ENCODE measurements around the gene LRMDA.

- TF ChIP-seq POLR2AphosphoS5 (IDR thresholded peaks at IDR 0.05; ENCODE audit: low read length) (no peak), SMARCA5 (IDR thresholded peaks at IDR 0.05) (no peak), CTCF (IDR thresholded peaks at IDR 0.05 in 2 of 3, conservative IDR thresholded peaks at IDR 0.05 in 1 of 3; ENCODE audit: control insufficient read depth in 2 of 3, extremely low read depth in 1 of 3, insufficient read depth in 1 of 3, low read depth in 3 of 3, low read length in 3 of 3) (no peak), ESRRA (IDR thresholded peaks at IDR 0.05; ENCODE audit: low read length) (no peak), SIX5 (IDR thresholded peaks at IDR 0.05; ENCODE audit: low read depth, low read length, severe bottlenecking) (no peak), EP300 (IDR thresholded peaks at IDR 0.05; ENCODE audit: borderline replicate concordance in 1 of 2, control insufficient read depth in 1 of 2, low read depth in 2 of 2, low read length in 2 of 2) (no peak), EZH2 (IDR thresholded peaks at IDR 0.05; ENCODE audit: borderline replicate concordance, control insufficient read depth, low read depth, low read length) (no peak), NFYA (IDR thresholded peaks at IDR 0.05; ENCODE audit: borderline replicate concordance, low read depth, low read length) (no peak), RUNX3 (IDR thresholded peaks at IDR 0.05; ENCODE audit: low read length) (no peak), BHLHE40 (IDR thresholded peaks at IDR 0.05; ENCODE audit: borderline replicate concordance in 1 of 2, low read depth in 2 of 2, low read length in 1 of 2) (no peak), ZNF274 (IDR thresholded peaks at IDR 0.05; ENCODE audit: insufficient read depth, insufficient read length) (no peak), MEF2A (IDR thresholded peaks at IDR 0.05; ENCODE audit: insufficient read depth, low read depth, low read length) (no peak), ZBTB11 (CRISPR knock-in tag; IDR thresholded peaks at IDR 0.05) (no peak), JUND (IDR thresholded peaks at IDR 0.05; ENCODE audit: low read depth, low read length) (no peak)
Observed at GRCh38 chr10:75585294-75585693, 153.9 kb downstream of the LRMDA start.

All from GM12878 (cell line).